ENCODE data around the gene ERCC5.

The ERCC5 gene

DNA sequence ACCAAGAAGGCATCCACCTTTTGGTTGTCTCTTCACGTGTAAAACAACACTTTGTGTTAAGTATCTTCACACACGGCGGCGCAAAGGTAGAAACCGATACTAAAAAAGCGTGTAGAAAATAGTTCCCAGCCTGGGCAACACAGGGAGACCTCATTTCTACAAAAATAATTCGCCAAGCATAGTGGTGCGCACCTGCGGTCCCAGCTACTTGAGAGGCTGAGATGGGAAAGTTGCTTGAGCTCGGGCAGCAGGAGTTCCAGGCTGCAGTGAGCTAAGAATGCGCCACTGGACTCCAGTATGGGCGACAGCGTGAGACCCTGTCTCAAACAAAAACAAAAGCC lies 573 bp upstream of the ERCC5 start:
- DNase-seq (ENCODE audit: low read depth in 3 of 3): no peak

DNA sequence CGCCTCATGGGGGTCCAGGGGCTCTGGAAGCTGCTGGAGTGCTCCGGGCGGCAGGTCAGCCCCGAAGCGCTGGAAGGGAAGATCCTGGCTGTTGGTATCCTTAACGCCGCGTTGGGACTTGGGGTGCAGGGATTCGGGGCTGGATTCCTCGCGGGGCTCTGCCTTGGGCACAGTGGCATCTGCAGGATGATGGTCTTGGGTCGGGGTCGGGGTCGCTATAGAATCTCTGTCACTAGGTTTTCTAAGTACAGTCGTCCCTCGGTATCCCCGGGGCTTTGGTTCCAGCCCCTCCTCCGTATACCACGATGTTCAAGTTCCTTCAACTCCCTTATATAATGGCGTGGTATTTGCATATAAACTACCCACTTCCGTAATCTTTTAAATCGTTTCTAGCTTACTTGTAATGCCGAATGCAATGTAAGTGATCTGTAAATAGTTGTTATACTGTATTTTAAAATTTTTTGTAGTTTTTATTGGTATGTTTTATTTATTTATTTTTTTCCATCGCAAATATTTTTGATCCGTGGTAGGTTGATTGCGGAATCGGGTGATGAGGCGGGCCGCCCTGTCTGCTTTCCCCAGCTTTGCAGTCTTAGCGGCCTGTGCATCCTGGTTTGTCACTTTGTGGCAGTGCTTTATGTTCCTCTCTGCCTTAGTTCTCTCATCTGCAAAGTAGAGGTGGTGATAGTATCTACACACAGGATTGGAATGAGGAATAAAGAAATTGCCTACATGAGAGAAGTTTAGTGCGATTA lies 606 bp downstream of the ERCC5 start:
- DNase-seq (ENCODE audit: low read depth in 3 of 3): peak in 1 of 3 donors; percentile 14

DNA sequence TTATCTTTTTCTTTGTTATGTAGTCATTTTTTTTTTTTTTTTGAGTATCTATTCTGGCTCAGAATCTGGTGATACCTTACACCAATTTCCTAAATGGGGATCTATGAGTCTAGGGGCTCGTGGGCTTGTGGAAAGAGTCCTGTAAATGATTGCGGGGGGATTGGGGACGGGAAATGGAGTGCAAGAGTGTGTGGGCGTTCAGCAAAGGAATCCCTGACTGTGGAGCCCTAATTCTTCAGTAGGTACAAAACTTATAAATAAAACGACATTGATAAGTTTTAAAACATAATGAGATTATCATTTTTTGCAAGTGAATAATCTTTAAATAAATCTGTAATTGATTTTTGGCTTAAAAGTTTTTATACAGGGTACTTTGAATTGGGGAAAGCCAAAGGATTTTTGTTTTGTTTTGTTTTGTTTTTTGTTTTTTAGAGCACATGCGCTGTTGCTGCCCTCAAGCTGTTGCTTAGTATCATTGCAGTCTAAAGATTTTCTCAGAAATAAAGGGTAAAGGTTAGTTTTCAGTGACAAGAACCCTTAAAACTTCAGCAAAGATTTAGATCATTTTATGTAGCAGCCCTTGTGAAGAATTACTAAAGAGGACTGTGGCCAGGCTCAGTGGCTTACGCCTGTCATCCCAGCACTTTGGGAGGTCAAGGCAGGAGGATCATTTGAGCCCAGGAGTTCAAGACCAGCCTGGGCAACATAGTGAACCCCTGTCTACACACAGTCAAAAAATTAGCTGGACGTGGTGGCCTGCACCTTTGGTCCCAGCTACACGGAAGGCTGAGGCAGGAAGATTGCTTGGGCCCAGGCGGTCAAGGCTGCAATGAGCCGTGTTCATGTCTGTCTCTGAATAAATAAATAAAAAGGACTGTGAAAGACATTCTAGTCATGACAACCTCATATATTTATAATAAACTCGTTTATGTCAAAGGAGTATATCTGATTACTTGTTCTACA lies 1.7 kb downstream of the ERCC5 start:
- DNase-seq (ENCODE audit: low read depth in 3 of 3): no peak

DNA sequence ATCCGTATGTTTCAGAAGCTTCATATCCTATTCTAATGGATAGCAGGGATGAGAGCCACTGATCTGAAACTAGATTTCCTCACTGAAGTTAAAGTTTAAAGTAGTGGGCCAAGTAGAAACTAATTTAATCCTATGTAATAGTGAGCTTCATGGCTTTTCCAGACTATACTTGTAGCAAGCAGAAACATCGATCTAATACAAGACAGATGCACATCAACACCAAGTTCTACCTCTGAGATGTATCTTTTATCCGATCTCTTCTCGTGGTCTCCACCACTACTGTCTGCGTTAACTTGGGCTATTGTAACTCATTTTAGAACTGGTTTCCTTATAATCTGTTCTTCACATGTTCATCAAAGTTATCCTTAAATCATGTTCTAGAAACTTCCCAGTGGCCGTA lies 3.1 kb downstream of the ERCC5 start:
- DNase-seq (ENCODE audit: low read depth in 3 of 3): no peak

DNA sequence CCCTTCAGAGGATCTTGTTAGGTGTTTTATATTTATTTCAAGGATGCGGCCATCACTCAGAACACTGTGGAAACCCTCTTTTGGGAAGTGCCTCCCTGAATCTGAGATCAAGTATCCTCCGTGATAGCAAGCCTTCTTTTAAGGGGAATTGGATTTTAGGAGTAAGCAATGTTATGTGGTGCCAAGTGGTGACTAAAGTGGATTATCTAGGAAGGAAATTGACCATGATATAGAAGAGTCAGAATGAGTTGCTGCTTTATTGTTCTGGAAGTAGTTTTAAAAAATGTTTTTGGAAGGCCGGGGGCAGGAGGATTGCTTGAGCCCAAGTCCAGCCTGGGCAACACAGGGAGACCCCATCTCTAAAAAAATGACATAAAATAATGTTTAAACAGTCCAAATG lies 6.7 kb downstream of the ERCC5 start:
- DNase-seq (ENCODE audit: low read depth in 3 of 3): no peak

DNA sequence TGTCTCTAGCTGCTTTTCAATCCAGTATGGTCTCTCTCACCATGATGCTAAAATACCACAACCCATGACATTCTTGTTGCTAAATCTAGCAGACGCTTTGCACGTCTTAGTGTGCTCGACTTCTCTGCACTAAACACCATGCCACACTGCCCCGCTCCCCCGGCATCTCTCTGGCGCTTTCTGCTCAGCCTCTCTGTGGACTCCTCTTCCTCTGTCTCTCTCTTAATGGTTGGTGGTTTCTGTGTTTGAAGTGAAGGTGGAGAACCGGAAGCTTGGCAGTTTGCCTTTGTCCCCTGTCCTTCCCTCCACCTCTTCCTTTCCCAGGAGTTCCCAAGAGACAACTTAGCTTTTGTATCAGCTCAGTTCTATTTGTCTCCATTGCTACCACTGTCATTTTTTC lies 8.8 kb downstream of the ERCC5 start:
- no peak for DNase-seq (ENCODE audit: low read depth in 3 of 3)

DNA sequence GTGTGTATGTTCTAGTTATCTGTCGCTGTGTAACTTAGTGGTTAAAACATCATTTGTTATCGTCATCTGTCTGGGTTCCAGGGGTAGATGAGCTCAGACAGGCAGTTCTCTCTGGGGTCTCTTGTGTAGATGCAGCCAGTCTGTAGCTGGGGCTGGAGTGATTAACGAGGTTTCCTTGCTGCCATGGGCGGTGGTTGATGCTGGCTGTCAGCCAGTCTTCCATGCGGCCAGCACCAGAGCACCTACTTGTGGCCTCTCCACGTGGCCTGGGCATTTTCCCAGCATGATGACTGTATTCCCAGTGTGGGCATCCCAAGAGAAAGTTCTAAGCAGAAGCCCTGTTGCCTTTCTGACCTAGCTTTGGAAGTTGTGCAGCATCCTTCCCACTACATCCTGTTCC lies 10.7 kb downstream of the ERCC5 start:
- DNase-seq (ENCODE audit: low read depth in 3 of 3): no peak

DNA sequence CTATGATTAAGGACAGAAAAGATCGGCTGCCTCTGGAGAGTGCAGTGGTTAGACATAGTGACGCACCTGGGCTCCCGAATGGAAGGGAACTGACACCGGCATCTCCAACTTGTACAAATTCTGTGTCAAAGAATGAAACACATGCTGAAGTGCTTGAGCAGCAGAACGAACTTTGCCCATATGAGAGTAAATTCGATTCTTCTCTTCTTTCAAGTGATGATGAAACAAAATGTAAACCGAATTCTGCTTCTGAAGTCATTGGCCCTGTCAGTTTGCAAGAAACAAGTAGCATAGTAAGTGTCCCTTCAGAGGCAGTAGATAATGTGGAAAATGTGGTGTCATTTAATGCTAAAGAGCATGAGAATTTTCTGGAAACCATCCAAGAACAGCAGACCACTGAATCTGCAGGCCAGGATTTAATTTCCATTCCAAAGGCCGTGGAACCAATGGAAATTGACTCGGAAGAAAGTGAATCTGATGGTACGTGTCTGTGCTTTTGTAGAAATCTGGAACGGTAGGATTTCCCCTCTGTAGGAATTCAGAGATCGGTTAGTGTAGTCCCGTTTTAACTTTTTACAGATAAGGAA lies 16.9 kb downstream of the ERCC5 start:
- DNase-seq (ENCODE audit: low read depth in 3 of 3): no peak

DNA sequence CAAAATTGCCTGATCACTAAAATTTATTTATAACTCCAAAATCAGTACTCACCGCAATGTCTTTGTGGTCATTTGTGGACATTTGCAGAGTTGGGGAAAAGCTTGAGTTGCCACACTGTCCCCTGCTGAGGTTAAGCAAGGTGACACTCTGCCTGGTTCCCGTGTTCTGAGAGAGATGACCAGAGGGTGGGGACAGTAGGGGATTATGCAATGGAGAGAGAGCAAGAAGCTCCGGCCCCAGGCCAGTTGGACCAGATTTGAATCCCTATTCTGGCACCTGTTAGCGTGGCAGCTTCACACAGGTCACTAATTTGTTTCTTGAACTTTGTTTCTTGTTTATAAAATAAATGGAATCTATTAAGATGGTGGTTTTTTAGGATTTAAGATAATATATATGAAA lies 17.8 kb downstream of the ERCC5 start:
- no peak for DNase-seq (ENCODE audit: low read depth in 3 of 3)

DNA sequence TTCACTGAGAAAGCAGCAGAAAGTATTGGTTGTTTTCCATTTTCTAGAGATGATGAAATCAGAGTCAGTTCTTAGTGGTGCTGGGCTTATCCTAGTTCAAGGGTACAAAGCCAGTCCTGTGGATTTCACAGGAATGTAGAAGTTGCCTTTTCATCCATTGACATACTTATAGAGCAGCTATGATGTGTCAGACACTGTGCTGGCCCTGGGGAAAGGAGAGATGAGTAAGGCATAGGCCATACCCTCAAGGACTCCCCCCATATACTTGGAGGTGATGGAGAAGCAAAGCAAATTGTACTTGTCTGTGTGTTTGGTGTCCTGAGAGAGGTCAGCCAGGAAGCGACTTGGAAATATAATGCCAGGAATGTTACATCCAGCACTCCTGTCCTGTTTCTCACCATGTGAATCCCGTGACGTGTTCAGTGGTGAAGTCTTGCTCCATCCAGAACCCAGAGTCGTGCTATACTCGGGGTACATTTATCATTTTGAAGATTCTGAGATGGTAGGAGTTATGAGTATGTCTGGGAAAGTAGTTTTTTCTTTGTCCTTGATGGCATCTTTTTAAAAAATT lies 22.6 kb downstream of the ERCC5 start:
- DNase-seq (ENCODE audit: low read depth in 3 of 3): no peak

DNA sequence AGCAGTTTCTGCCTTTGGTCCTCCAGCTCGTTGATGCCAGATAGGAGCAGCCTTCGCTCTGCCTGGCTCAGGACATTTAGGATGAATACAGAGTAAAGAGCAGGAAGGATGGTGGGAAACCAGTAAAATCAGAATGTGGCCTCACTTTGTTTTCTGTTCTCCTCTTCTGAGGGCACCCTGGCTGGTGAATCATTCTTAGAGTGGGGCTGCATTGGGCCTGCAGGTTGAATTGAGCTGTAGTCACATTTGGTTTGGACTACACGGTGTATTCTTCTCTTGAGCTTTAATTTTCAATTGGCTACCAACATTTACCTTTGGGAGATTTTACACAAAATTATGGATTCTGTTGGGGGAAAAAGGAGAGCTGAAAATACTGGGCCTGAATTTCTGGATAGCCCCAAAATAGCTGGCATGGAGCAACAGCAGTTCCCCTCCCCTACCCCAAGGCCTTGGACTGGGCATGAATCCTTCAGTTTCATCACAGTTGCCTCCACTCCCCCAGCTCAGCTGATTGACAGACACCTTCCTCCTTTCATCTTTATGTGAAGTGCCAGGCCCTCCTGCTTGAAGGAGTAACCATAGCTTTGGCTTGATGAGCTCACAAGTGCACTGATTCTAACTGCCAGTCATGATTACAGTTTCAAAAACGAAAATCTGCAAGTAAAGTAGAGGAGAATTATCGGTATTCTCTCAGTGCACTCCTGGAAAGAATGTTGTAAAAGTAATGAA lies 24.3 kb downstream of the ERCC5 start:
- DNase-seq (ENCODE audit: low read depth in 3 of 3): no peak

DNA sequence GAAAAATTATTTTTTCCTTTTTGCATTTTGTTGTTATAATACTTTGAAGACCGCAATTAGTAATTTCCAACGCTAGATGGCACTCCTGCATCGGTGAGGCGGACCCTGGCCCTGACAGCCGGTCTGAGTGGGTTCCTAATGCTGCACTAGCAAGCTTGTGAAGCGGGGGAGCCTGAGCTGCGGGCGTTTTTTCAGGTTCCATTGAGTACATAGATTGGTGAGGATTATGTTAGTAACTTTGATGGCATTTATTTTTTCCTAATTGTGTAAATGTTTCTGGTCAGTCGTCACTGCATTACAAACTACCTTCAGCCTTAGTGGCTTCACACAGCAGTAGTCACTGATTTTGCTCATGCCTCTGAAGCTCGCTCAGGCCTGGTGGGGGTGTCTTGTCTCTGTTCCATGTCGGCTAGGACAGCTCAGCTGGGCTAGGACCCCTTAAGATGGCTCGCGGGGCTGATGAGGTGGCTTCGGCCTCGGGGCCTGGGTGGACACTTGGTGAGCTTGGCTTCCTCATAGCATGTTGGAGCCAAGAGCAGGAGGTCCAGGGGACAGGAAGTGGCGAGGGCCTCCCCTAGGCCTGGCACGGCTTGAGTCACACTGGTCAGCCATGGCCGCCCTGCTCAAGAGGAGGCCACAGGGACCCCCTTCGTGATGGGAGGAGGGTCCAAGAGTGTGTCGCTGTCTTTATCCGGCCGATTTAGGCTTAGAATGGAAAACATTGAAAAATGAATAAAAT lies 25.0 kb downstream of the ERCC5 start:
- peak in 2 of 3 donors; percentile 25 to 44 for DNase-seq (ENCODE audit: low read depth in 3 of 3)

DNA sequence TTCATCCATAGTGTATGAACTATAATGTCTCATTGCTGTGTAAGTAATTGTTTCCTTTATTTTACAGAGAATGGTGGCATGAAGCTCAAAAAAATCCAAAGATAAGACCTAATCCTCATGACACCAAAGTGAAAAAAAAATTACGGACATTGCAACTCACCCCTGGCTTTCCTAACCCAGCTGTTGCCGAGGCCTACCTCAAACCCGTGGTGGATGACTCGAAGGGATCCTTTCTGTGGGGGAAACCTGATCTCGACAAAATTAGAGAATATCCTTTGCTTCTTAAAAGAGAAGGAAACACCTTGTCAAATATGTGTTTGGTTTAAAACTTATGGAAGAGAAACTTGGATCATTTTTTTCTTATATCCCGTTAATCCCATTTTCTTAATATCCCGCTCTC lies 26.3 kb downstream of the ERCC5 start:
- no peak for DNase-seq (ENCODE audit: low read depth in 3 of 3)

DNA sequence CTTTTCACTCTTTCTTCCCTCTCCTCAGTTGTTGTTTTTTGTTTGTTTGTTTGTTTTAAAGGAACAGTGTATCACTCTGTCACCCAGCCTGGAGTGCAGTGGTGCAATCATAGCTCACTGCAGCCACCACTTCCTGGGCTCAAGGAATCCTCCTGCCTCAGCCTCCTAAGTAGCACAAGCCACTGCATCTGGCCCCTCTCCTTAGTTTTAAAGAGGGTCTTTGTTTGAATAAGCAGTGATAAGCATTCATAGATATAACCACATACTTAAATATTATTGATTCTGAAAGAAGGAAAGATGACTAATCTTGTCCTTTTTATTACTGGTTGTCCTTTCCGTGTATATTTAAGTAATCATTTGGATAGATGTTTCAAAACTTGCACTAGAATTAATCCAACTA lies 26.7 kb downstream of the ERCC5 start:
- DNase-seq (ENCODE audit: low read depth in 3 of 3): no peak

DNA sequence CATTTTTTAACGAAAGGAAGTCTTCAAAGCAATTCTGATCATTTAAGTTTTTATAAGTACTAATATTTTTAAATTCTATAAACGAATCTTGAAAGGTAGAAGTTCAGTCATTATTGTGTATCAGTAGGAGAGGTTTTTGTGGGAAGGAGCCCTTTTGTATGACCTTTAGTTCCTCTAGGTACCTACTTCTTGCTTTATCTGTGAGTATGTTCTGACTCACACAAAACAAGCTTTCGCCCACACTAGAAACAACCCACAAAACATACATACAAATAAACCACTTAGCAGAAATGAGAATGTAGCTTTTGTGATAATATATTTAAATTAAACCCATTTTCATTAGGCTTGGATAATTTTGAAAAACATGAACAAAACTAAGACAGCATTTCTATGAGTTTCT lies 27.8 kb downstream of the ERCC5 start:
- DNase-seq (ENCODE audit: low read depth in 3 of 3): no peak

DNA sequence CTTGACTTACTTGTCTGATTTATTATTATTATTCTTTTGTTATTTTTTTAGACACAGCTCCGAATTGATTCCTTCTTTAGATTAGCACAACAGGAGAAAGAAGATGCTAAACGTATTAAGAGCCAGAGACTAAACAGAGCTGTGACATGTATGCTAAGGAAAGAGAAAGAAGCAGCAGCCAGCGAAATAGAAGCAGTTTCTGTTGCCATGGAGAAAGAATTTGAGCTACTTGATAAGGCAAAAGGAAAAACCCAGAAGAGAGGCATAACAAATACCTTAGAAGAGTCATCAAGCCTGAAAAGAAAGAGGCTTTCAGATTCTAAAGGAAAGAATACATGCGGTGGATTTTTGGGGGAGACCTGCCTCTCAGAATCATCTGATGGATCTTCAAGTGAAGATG lies 29.4 kb downstream of the ERCC5 start:
- no peak for DNase-seq (ENCODE audit: low read depth in 3 of 3)

DNA sequence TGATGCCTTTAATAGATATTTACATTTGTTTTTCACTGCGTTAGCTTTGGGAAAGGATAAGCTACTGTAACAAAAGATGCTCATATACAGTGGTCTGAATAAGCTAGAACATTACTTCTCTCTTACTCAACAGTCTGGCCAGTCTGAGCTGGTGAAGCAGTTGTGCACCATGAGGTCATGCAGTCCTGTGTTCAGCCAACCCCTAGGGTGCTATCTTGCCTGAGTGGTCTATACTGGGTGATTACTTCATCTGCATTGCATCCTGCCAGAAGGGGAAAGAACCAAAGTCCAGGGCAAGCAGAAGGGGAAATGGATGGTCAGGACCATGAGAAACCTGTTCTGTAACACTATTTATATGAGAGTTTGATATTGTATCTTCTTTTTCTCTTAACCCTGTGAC lies 31.5 kb downstream of the ERCC5 start:
- no peak for DNase-seq (ENCODE audit: low read depth in 3 of 3)

DNA sequence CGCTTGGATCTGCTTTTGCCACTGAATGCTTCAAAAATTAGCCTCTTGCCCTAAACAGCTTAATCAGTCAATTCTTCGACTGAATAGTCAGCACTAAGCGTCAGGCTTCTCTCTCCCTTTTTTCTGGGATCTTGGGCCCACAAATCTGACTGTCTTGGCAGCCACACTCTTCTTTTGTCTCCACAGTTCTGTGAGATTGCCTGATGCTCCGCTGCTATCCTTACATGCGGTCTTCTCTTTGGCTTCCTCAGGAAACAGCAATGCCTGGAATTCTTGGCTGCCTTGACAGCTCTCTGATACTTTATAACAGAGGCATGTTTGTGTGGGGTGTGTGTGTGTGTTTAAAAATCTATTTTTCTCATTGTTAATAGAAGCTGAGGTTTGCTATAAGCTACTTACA lies 32.6 kb downstream of the ERCC5 start:
- no peak for DNase-seq (ENCODE audit: low read depth in 3 of 3)

DNA sequence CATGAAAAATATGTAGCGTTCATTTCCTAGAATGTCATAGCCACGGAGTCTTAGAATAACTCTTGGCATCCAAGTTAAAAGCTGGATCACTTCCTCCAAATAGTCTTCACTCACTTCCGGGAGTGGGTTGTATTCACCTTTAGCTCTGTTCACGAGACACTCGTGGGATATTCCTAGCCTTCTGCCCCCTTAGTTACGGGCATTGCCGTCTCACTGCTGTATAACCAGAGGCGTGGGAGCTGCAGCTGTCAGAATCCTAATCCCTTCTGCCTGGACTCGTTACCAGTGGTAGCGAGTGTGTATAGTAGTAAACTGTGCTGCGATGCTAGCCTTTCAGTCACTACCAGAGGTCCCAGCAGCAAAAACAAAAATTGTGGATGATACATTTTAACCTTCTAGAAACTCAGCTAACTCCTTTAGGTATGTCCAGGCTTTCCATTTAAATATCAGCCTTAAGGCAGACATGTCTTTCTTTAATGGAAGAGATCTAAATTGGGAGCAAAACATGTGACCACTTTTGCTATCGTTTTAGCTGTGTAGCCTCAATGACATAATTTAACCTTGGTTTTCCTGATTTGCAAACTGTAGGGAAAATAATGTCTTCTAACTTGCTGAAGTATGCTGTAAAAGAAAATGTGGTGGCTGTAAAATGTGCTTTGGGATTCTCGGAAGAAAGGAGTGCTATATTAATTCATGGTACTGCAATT lies 34.1 kb downstream of the ERCC5 start:
- DNase-seq (ENCODE audit: low read depth in 3 of 3): no peak
